ENCODE results near the gene AAK1.
"Not testable (repeated sequence)": the region's sequence is repeated elsewhere in the genome, so short reads cannot be mapped to it uniquely, and the experiment has no call there.

Gene AAK1

GRCh38 chr2:69577467-69578197, 65.9 kb downstream of the AAK1 start:
- H3K27ac ChIP-seq, result no peak overlapping the region
- H3K4me3 ChIP-seq, result no peak overlapping the region
- H3K9me3 ChIP-seq (replicated peaks in 1 of 11), result peaks cover 0 to 4% (median 0%) of the 10 kb centered on the region in 11 experiments; a peak in 1 of 22 replicates
- H3K9ac ChIP-seq, result no peak overlapping the region
- peak overlapping the region in 10 of 11 experiments; percentile 16 to 69 (median 37); a peak in 15 of 22 replicates for H3K4me2 ChIP-seq
- TF ChIP-seq Cebpa-rat (IDR thresholded peaks at IDR 0.05), result no peak
- H4K20me1 ChIP-seq, result peaks cover 0 to 100% (median 13%) of the 10 kb centered on the region in 11 experiments; a peak in 12 of 22 replicates
- H3K27me3 ChIP-seq, result no peaks in the 10 kb centered on the region
- peaks cover 32 to 92% (median 52%) of the 10 kb centered on the region in 10 experiments for H3K4me1 ChIP-seq
- H3K36me3 ChIP-seq, result peaks cover 0 to 22% (median 12%) of the 10 kb centered on the region in 11 experiments; a peak in 7 of 22 replicates

GRCh38 chr2:69576880-69577279, 66.7 kb downstream of the AAK1 start:
- H3K4me2 ChIP-seq, result peak overlapping the region in 6 of 11 experiments; percentile 19 to 69 (median 46); a peak in 5 of 22 replicates
- H3K9ac ChIP-seq, result no peak overlapping the region
- no peak for TF ChIP-seq Cebpa-rat (IDR thresholded peaks at IDR 0.05)
- peaks cover 0 to 100% (median 13%) of the 10 kb centered on the region in 11 experiments; a peak in 11 of 22 replicates for H4K20me1 ChIP-seq
- no peak overlapping the region for H3K27ac ChIP-seq
- no peak overlapping the region for H3K4me3 ChIP-seq
- H3K27me3 ChIP-seq, result no peaks in the 10 kb centered on the region
- peaks cover 24 to 93% (median 45%) of the 10 kb centered on the region in 10 experiments for H3K4me1 ChIP-seq
- peaks cover 0 to 26% (median 15%) of the 10 kb centered on the region in 11 experiments; a peak in 9 of 22 replicates for H3K36me3 ChIP-seq
- peaks cover 0 to 4% (median 0%) of the 10 kb centered on the region in 11 experiments; a peak in 1 of 22 replicates for H3K9me3 ChIP-seq (replicated peaks in 1 of 11)

- Histone ChIP-seq H3K4me1 (peaks cover 18 to 93% (median 37%) of the 10 kb centered on the region in 10 experiments; a peak in 19 of 20 replicates), H3K9me3 (replicated peaks in 1 of 11) (peaks cover 0 to 4% (median 0%) of the 10 kb centered on the region in 11 experiments; a peak in 1 of 22 replicates), H4K20me1 (peaks cover 0 to 100% (median 13%) of the 10 kb centered on the region in 11 experiments; a peak in 9 of 22 replicates), H3K4me3 (no peak overlapping the region), H3K27me3 (no peaks in the 10 kb centered on the region), H3K4me2 (peak overlapping the region in 3 of 11 experiments; percentile 21 to 69 (median 62); a peak in 3 of 22 replicates), H3K9ac (no peak overlapping the region), H3K27ac (no peak overlapping the region), H3K36me3 (peaks cover 0 to 35% (median 16%) of the 10 kb centered on the region in 11 experiments; a peak in 10 of 22 replicates)
- TF ChIP-seq Cebpa-rat (IDR thresholded peaks at IDR 0.05), result no peak
Observed at GRCh38 chr2:69575926-69576325, 67.6 kb downstream of the AAK1 start.

- peak overlapping the region in 3 of 11 experiments; percentile 21 to 69 (median 62); a peak in 2 of 22 replicates for H3K4me2 ChIP-seq
- not testable (repeated sequence) for H3K27ac ChIP-seq; H3K9ac ChIP-seq; H3K27me3 ChIP-seq; H3K4me3 ChIP-seq; H3K9me3 ChIP-seq (replicated peaks in 1 of 11)
- H3K4me1 ChIP-seq, result peaks cover 18 to 90% (median 34%) of the 10 kb centered on the region in 10 experiments; a peak in 19 of 20 replicates
- peaks cover 0 to 100% (median 13%) of the 10 kb centered on the region in 11 experiments; a peak in 10 of 22 replicates for H4K20me1 ChIP-seq
- H3K36me3 ChIP-seq, result peaks cover 0 to 35% (median 16%) of the 10 kb centered on the region in 11 experiments; a peak in 10 of 22 replicates
Observed at GRCh38 chr2:69575371-69575770, 68.2 kb downstream of the AAK1 start.

GRCh38 chr2:69572641-69573040, 70.9 kb downstream of the AAK1 start:
- peak overlapping the region in 3 of 11 experiments; percentile 36 to 78 (median 73); a peak in 6 of 22 replicates for H3K4me2 ChIP-seq
- 0 out of 22 replicates have a peak overlapping the region, but pooled peaks of 1 of the 11 experiments have one; percentile 30 for H3K9ac ChIP-seq
- H3K27me3 ChIP-seq, result no peaks in the 10 kb centered on the region
- no peak overlapping the region for H3K4me3 ChIP-seq
- peaks cover 0 to 100% (median 22%) of the 10 kb centered on the region in 11 experiments; a peak in 13 of 22 replicates for H4K20me1 ChIP-seq
- no peak for TF ChIP-seq Cebpa-rat (IDR thresholded peaks at IDR 0.05)
- peaks cover 10 to 75% (median 25%) of the 10 kb centered on the region in 10 experiments; a peak in 19 of 20 replicates for H3K4me1 ChIP-seq
- peak overlapping the region in 2 of 11 experiments; percentile 6 to 55; a peak in 3 of 22 replicates for H3K27ac ChIP-seq
- peaks cover 0 to 22% (median 8%) of the 10 kb centered on the region in 11 experiments; a peak in 7 of 22 replicates for H3K36me3 ChIP-seq
- H3K9me3 ChIP-seq (replicated peaks in 1 of 11), result no peaks in the 10 kb centered on the region

GRCh38 chr2:69571189-69571588, 72.3 kb downstream of the AAK1 start:
- H4K20me1 ChIP-seq, result peaks cover 0 to 100% (median 35%) of the 10 kb centered on the region in 11 experiments; a peak in 14 of 22 replicates
- H3K4me1 ChIP-seq, result peaks cover 0 to 60% (median 13%) of the 10 kb centered on the region in 10 experiments; a peak in 13 of 20 replicates
- no peak overlapping the region for H3K9ac ChIP-seq
- no peak overlapping the region for H3K4me3 ChIP-seq
- H3K9me3 ChIP-seq (replicated peaks in 1 of 11), result no peaks in the 10 kb centered on the region
- peak overlapping the region in 3 of 11 experiments; percentile 27 to 43 (median 30); a peak in 4 of 22 replicates for H3K4me2 ChIP-seq
- no peak overlapping the region for H3K27ac ChIP-seq
- TF ChIP-seq Cebpa-rat (IDR thresholded peaks at IDR 0.05), result no peak
- H3K36me3 ChIP-seq, result peaks cover 0 to 22% (median 8%) of the 10 kb centered on the region in 11 experiments; a peak in 9 of 22 replicates
- no peaks in the 10 kb centered on the region for H3K27me3 ChIP-seq

- H3K4me3 ChIP-seq, result no peak overlapping the region
- no peak overlapping the region for H3K27ac ChIP-seq
- peaks cover 0 to 54% (median 13%) of the 10 kb centered on the region in 10 experiments; a peak in 13 of 20 replicates for H3K4me1 ChIP-seq
- H3K4me2 ChIP-seq, result no peak overlapping the region; a peak in 2 of 22 replicates
- H3K36me3 ChIP-seq, result peaks cover 5 to 28% (median 12%) of the 10 kb centered on the region in 11 experiments; a peak in 13 of 22 replicates
- H3K9me3 ChIP-seq (replicated peaks in 1 of 11), result no peaks in the 10 kb centered on the region
- peaks cover 0 to 100% (median 38%) of the 10 kb centered on the region in 11 experiments; a peak in 14 of 22 replicates for H4K20me1 ChIP-seq
- no peaks in the 10 kb centered on the region for H3K27me3 ChIP-seq
- TF ChIP-seq Cebpa-rat (IDR thresholded peaks at IDR 0.05), result no peak
- no peak overlapping the region for H3K9ac ChIP-seq
Observed at GRCh38 chr2:69570474-69570873, 73.1 kb downstream of the AAK1 start.

GRCh38 chr2:69567909-69568300, 75.6 kb downstream of the AAK1 start:
- H3K4me1 ChIP-seq, result peaks cover 5 to 42% (median 17%) of the 10 kb centered on the region in 10 experiments
- H3K9ac ChIP-seq, result no peak overlapping the region
- H3K4me2 ChIP-seq, result no peak overlapping the region
- peaks cover 0 to 26% (median 13%) of the 10 kb centered on the region in 11 experiments; a peak in 11 of 22 replicates for H3K36me3 ChIP-seq
- peaks cover 0 to 100% (median 41%) of the 10 kb centered on the region in 11 experiments; a peak in 14 of 22 replicates for H4K20me1 ChIP-seq
- H3K9me3 ChIP-seq (replicated peaks in 1 of 11), result no peaks in the 10 kb centered on the region
- no peak overlapping the region for H3K4me3 ChIP-seq
- TF ChIP-seq Cebpa-rat (IDR thresholded peaks at IDR 0.05), result no peak
- H3K27ac ChIP-seq, result no peak overlapping the region
- no peaks in the 10 kb centered on the region for H3K27me3 ChIP-seq
